Fibroblast of the aortic adventitia (primary cell): ENCODE measurements around the gene LCP2. TPM values are rescaled to one million over a fixed set of nuclear protein-coding genes. Genes with fewer than 3 reads are reported as not detected.
"Not testable (repeated sequence)": the region's sequence is repeated elsewhere in the genome, so short reads cannot be mapped to it uniquely, and the experiment has no call there.

Experiments used
- DNase-seq: peaks from one replicate; pipeline ENCODE4 v3.0.0-alpha.2; 2010; ENCODE audit warnings: low read depth
- H3K4me3 ChIP-seq: 2 replicates; pipeline ENCODE4 v1.5.1; 2011; ENCODE audit warnings: low read depth, mild to moderate bottlenecking, control low read depth, low read length, moderate library complexity
- CTCF ChIP-seq: IDR thresholded peaks from 2 replicates; pipeline ENCODE4 v1.5.1; 2011; ENCODE audit warnings: mild to moderate bottlenecking, low read length, control low read depth, inconsistent platforms; ENCODE audit not compliant: insufficient read depth
- total RNA-seq: library from RNA; depleted of rRNA; stranded (reverse); fragments of >200 nt; gene quantifications from 2 replicates; pipeline ENCODE4 v1.2.3, GENCODE V29; 2012; ENCODE audit warnings: low replicate concordance

The LCP2 gene
- total RNA-seq, 1 donor = not detected

DNA sequence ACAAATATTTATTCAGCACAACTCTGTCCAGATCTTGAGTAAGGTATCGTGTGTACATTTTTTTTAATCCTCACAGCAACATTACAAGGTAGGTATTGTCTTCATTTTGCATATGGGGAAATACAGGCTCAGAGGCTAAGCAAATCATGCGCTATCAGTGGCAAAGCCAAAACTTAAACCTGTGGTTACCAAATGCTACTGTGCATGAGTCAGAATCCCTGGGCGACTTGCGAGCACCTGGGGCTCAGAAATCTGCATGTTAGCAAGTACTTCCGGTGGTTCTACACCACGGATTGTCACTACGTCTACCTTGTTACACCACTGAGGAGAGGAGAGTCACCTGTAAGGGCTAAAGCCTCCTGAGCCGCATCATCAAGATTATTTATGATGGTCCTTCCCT, 43.5 kb downstream of the LCP2 start:
- H3K4me3 ChIP-seq = no peak overlapping the region
- TF ChIP-seq CTCF = no peak
- DNase-seq = no peak

DNA sequence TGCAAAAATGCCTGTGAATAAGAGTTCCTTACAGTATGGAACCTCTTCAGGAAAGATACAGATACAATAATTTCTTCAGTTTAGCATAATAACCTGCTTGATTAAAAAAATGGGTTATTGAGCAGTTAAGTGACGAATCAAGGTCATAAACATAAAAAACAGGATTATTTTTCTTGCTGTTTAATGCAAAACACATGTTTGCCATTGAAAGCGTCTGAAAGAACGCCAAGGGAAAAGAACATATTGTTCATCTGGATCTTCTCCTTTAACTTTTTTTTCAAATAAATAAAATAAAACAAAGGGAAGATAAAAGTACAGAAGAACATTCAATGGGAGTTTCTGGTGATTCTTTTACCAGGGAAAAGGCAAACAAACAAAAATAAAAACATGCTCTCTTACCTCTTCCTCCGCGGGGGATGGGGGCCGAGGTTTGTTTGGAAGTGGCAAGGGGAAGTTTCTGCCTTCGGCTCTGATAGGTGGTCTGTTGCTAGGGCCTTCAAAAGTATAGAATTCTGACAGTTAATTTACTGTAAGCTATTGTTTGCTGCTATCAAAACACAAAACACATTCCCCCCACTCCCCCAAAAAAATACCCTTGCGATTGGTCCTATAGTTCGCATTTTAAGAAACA, 44.7 kb downstream of the LCP2 start:
- no peak overlapping the region for H3K4me3 ChIP-seq
- DNase-seq = no peak
- no peak for TF ChIP-seq CTCF

GRCh38 chr5:170252109-170252508, 45.5 kb downstream of the LCP2 start:
- no peak overlapping the region for H3K4me3 ChIP-seq
- DNase-seq = no peak
- no peak for TF ChIP-seq CTCF

GRCh38 chr5:170251462-170251861, 46.1 kb downstream of the LCP2 start:
- no peak for DNase-seq
- no peak overlapping the region for H3K4me3 ChIP-seq

GRCh38 chr5:170250810-170251317, 46.7 kb downstream of the LCP2 start:
- no peak for TF ChIP-seq CTCF
- no peak overlapping the region for H3K4me3 ChIP-seq
- no peak for DNase-seq

More at GRCh38 chr5:170251462-170251861, 46.1 kb downstream of the LCP2 start:
- no peak for TF ChIP-seq CTCF

- no peak for DNase-seq
- H3K4me3 ChIP-seq = no peak overlapping the region
- TF ChIP-seq CTCF = no peak
These were observed 48.2 kb downstream of the LCP2 start for GRCh38 chr5:170249355-170249754.

DNA sequence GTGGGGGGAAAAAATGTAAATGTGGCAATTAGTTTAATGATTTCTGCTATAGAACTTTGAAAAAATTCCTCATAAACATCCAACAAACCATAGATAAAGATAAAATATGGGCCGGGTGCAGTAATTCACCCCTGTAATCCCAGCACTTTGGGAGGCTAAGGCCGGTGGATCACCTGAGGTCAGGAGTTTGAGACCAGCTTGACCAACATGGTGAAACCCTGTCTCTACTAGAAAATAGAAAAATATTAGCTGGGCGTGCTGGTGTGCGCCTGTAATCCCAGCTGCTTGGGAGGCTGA, 48.7 kb downstream of the LCP2 start:
- not testable (repeated sequence) for H3K4me3 ChIP-seq, DNase-seq
